Panc1 (cell line): ENCODE results near the gene NBDY.

Source experiments
- TCF7L2 ChIP-seq: IDR thresholded peaks from 2 replicates; pipeline ENCODE4 v1.6.1; 2011; ENCODE audit warnings: mild to moderate bottlenecking, low read depth, low read length, inconsistent platforms
- TF ChIP-seq, protein P1 (sequence below): fragments of 450-650 bp; IDR thresholded peaks from 2 replicates; pipeline ENCODE4 v1.5.1; 2017; ENCODE audit warnings: mild to moderate bottlenecking

DNA sequence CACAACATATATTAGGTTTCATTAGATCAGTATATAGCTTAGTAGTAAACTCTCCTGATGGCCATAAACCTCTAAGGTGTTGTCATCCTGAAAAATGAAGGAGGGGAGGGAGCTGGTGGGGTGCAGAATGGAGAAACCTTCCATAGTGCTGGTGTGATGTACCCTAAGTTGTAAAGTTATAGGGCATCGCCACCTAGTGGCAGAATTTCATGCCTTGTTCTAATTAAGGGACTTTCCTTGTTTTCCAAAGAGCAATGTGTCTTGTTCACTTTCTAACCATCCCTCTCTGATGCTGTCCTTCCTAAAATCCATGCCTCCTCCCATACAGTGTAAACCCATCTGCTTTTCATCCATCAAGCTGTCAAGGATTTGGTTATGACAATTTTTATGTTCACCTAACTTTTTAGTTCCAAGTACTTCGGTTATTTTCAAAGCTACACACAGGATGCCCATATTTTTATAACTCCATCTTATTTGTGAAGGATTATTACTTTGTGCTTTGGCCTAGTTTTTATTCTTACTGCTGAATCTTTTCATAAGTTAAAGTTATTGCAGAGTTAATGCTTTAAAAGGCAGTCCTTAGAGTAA is 4.5 kb downstream of the NBDY start:
- TF ChIP-seq, protein P1, sequence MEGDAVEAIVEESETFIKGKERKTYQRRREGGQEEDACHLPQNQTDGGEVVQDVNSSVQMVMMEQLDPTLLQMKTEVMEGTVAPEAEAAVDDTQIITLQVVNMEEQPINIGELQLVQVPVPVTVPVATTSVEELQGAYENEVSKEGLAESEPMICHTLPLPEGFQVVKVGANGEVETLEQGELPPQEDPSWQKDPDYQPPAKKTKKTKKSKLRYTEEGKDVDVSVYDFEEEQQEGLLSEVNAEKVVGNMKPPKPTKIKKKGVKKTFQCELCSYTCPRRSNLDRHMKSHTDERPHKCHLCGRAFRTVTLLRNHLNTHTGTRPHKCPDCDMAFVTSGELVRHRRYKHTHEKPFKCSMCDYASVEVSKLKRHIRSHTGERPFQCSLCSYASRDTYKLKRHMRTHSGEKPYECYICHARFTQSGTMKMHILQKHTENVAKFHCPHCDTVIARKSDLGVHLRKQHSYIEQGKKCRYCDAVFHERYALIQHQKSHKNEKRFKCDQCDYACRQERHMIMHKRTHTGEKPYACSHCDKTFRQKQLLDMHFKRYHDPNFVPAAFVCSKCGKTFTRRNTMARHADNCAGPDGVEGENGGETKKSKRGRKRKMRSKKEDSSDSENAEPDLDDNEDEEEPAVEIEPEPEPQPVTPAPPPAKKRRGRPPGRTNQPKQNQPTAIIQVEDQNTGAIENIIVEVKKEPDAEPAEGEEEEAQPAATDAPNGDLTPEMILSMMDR, result peak; percentile 73
- no peak for TF ChIP-seq TCF7L2
